Stimulated activated naive CD8-positive, alpha-beta T cell treated with anti-CD3 and anti-CD28 coated beads, Interleukin-15, amount 100 ng/mL, for 72 hours (primary cell): ENCODE results near the gene TBX10.
"Not testable (repeated sequence)": the region's sequence is repeated elsewhere in the genome, so short reads cannot be mapped to it uniquely, and the experiment has no call there.

Experiments
- ATAC-seq: fragments of 150-1000 bp; cut with Tn5 transposase; 2 replicates; pipeline ENCODE4 v1.10.0; 2021; ENCODE audit warnings: mild to moderate bottlenecking, moderate library complexity
- DNase-seq, 2 donors: peaks; one replicate each; pipeline ENCODE4 v3.0.0; 2021 to 2022
- H3K27ac Mint-ChIP-seq, 2 donors: one replicate each; pipeline ENCODE4 v1.8.0; 2022; ENCODE audit warnings: mild to moderate bottlenecking in 2 of 2, mixed read lengths in 2 of 2, moderate library complexity in 2 of 2
- H3K27me3 Mint-ChIP-seq: one replicate; pipeline ENCODE4 v1.8.0; 2022; ENCODE audit warnings: mixed read lengths
- H3K4me1 Mint-ChIP-seq: one replicate; pipeline ENCODE4 v1.8.0; 2022; ENCODE audit warnings: mild to moderate bottlenecking, mixed read lengths
- H3K4me3 Mint-ChIP-seq, 2 donors: one replicate each; pipeline ENCODE4 v1.8.0; 2022; ENCODE audit warnings: mild to moderate bottlenecking in 2 of 2, mixed read lengths in 2 of 2, moderate library complexity in 1 of 2
- H3K9me3 Mint-ChIP-seq, 2 donors: one replicate each; pipeline ENCODE4 v1.8.0; 2022; ENCODE audit warnings: mixed read lengths in 2 of 2

TBX10 gene

GRCh38 chr11:67666676-67667489 is 27.3 kb upstream of the TBX10 start:
- ATAC-seq, result peak; percentile 3
- H3K4me3 Mint-ChIP-seq, result no peak overlapping the region

GRCh38 chr11:67666303-67666645 is 26.7 kb upstream of the TBX10 start:
- Mint-ChIP-seq H3K27ac (peak overlapping the region; percentile 12 to 63), H3K9me3 (no peaks in the 10 kb centered on the region), H3K4me3 (no peak overlapping the region), H3K4me1 (no peaks in the 10 kb centered on the region), H3K27me3 (no peaks in the 10 kb centered on the region)
- DNase-seq, result no peak
- ATAC-seq, result peak; percentile 7

More at GRCh38 chr11:67666676-67667489, 27.3 kb upstream of the TBX10 start:
- no peak overlapping the region for H3K27ac Mint-ChIP-seq
- no peaks in the 10 kb centered on the region for H3K9me3 Mint-ChIP-seq
- H3K4me1 Mint-ChIP-seq, result no peaks in the 10 kb centered on the region
- DNase-seq, result no peak
- H3K27me3 Mint-ChIP-seq, result no peaks in the 10 kb centered on the region

DNA sequence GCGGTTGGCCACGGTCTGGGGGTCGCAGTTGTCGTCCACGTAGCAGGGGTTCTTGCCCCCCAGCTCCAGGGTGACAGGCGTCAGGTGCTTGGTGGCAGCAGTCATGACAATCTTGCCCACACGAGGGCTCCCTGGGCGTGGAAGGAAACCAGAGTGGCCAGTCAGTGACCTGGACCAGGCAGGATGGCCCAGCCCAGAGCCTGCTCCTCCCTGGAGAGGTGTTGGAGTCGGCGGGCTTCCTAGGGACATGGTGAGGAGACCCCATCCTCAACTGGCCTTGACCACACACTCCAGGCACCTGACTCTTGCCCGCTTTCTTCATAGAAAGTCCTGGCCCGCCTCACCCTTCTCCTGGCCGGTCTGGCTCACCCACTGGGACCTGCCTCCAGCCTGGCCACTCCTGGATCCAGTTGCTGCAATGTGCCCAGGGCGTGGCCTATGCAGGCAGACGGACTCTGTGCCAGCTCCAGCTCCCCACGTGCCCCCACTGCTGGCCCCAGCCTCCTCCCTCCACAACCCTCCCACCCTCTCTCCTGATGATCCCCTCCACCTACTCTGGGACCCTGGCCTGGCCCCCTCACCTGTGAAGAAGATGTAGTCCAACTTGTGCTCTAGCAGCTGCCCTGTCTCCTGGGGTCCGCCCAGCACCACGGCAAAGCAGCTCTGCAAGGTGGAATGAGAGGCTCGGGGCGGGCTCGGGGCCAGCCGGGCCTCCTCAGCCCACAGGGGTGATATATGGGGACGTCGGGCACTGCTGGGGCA is 26.2 kb upstream of the TBX10 start:
- ATAC-seq (peak; percentile 8), DNase-seq (no peak)
- Mint-ChIP-seq H3K4me1 (no peaks in the 10 kb centered on the region), H3K9me3 (no peaks in the 10 kb centered on the region), H3K4me3 (no peak overlapping the region), H3K27me3 (no peaks in the 10 kb centered on the region), H3K27ac (no peak overlapping the region)

DNA sequence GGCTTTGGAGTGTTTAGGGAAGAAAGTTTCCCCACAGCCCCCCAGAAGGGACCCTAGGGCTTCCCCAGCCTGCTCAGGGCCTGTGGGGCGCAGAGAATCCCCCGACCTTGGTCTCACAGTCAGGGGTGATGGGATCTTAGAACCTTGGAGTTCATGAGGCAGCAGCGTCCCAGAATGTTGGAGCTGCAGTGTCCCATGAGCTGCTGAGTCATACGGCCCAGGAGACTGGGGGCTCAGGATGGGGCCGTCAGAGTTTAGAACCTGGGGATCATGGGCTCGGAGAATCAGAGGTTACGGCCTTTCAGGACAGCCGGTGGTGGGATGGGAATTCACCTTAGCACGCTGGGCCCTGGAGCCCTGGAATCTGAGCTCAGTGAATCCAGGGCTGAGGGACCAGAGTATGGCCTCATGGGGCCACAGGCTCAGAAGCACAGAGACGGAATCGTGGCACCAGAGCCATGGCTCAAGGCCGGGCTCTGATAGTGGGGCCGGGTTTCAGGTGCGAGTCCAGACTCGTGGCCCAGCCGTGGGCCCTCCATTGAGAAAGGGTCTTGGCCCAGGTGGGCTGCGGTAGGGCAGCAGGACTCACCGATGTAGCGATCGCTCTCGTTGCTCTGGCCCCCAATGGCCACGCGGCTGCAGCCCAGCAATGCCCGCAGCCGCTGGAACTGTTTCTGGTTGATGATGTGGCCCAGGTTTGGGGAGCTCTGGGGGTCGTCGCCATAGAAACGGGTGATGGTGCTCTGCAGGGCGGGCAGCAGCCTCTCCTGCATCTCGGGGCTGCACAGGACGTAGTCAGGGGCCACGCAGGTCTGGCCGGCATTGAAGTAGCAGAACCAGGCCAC is 25.4 kb upstream of the TBX10 start:
- ATAC-seq (no peak), DNase-seq (no peak)
- Mint-ChIP-seq H3K9me3 (no peaks in the 10 kb centered on the region), H3K4me3 (no peak overlapping the region), H3K4me1 (no peaks in the 10 kb centered on the region), H3K27me3 (no peaks in the 10 kb centered on the region), H3K27ac (no peak overlapping the region)

GRCh38 chr11:67664213-67664585 is 24.6 kb upstream of the TBX10 start:
- Mint-ChIP-seq H3K27me3 (no peaks in the 10 kb centered on the region), H3K27ac (no peak overlapping the region), H3K4me3 (no peak overlapping the region), H3K4me1 (peaks cover 2% of the 10 kb centered on the region), H3K9me3 (no peaks in the 10 kb centered on the region)
- ATAC-seq (no peak), DNase-seq (no peak)

GRCh38 chr11:67663532-67664212 is 24.1 kb upstream of the TBX10 start:
- H3K27ac Mint-ChIP-seq, result no peak overlapping the region
- ATAC-seq, result no peak
- peaks cover 7% of the 10 kb centered on the region for H3K4me1 Mint-ChIP-seq

GRCh38 chr11:67662835-67663531 is 23.4 kb upstream of the TBX10 start:
- H3K4me1 Mint-ChIP-seq, result peaks cover 7% of the 10 kb centered on the region
- DNase-seq (no peak), ATAC-seq (no peak)
- no peaks in the 10 kb centered on the region for H3K27me3 Mint-ChIP-seq
- no peaks in the 10 kb centered on the region for H3K9me3 Mint-ChIP-seq
- no peak overlapping the region for H3K27ac Mint-ChIP-seq
- no peak overlapping the region for H3K4me3 Mint-ChIP-seq

More at GRCh38 chr11:67663532-67664212, 24.1 kb upstream of the TBX10 start:
- H3K27me3 Mint-ChIP-seq, result no peaks in the 10 kb centered on the region
- H3K4me3 Mint-ChIP-seq, result no peak overlapping the region
- DNase-seq, result no peak
- H3K9me3 Mint-ChIP-seq, result no peaks in the 10 kb centered on the region

DNA sequence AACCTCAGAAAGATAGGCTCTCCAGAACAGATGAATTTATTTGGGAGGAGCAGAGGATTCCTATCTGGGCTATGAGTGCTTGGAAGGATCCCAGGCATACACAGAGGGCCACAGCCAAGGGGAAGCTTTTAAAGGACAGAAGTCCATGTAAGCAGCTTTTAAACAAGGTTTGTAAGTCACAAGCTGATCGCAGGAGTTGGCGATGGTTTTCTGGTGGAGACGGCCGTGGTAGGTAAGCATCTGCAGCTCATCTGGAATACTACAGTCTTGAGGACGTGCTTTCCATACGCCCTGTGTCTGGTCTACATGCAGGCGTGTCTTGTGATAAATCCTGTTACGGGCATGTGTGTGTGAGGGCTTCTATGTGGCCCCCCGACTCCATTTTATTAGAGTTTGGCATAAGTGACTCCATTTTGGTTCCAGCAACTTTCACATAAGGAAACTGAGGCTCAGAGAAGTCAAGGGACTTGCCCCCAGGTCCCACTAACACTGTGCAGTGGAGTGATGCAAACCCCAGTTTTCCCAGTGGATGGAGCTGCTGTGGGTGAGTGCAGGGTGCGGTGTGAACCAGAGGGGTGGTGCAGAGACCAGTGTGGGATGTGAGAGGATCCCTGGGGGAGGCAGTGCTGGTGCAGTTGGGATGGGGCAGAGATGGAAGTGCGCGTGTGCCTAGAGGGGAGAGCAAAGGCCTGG is 22.7 kb upstream of the TBX10 start:
- H3K27me3 Mint-ChIP-seq, result no peaks in the 10 kb centered on the region
- DNase-seq (no peak), ATAC-seq (no peak)
- peak overlapping the region in 1 of 2 donors; percentile 8 for H3K27ac Mint-ChIP-seq
- H3K4me1 Mint-ChIP-seq, result peaks cover 7% of the 10 kb centered on the region
- no peak overlapping the region for H3K4me3 Mint-ChIP-seq
- no peaks in the 10 kb centered on the region for H3K9me3 Mint-ChIP-seq

- not testable (repeated sequence) for DNase-seq, H3K4me3 Mint-ChIP-seq, ATAC-seq, H3K9me3 Mint-ChIP-seq, H3K27ac Mint-ChIP-seq, H3K27me3 Mint-ChIP-seq, H3K4me1 Mint-ChIP-seq
Measured at GRCh38 chr11:67660752-67661151, 21.2 kb upstream of the TBX10 start.

GRCh38 chr11:67659651-67660165 is 20.1 kb upstream of the TBX10 start:
- not testable (repeated sequence) for H3K4me3 Mint-ChIP-seq, H3K4me1 Mint-ChIP-seq, H3K27me3 Mint-ChIP-seq, H3K27ac Mint-ChIP-seq, DNase-seq, ATAC-seq, H3K9me3 Mint-ChIP-seq

- Mint-ChIP-seq H3K27me3 (no peaks in the 10 kb centered on the region), H3K27ac (no peak overlapping the region), H3K4me3 (no peak overlapping the region), H3K9me3 (no peaks in the 10 kb centered on the region), H3K4me1 (peaks cover 7% of the 10 kb centered on the region)
- ATAC-seq (peak; percentile 31), DNase-seq (no peak)
Measured at GRCh38 chr11:67657300-67657699, 17.7 kb upstream of the TBX10 start.

GRCh38 chr11:67656278-67656922 is 16.8 kb upstream of the TBX10 start:
- Mint-ChIP-seq H3K4me3 (no peak overlapping the region), H3K4me1 (peaks cover 7% of the 10 kb centered on the region), H3K27ac (no peak overlapping the region), H3K9me3 (no peaks in the 10 kb centered on the region), H3K27me3 (no peaks in the 10 kb centered on the region)
- DNase-seq, result no peak
- ATAC-seq, result peak; percentile 55

GRCh38 chr11:67654225-67654624 is 14.7 kb upstream of the TBX10 start:
- H3K27me3 Mint-ChIP-seq, result no peaks in the 10 kb centered on the region
- ATAC-seq (no peak), DNase-seq (no peak)
- H3K27ac Mint-ChIP-seq, result no peak overlapping the region
- no peak overlapping the region for H3K4me3 Mint-ChIP-seq
- H3K9me3 Mint-ChIP-seq, result no peaks in the 10 kb centered on the region
- peaks cover 23% of the 10 kb centered on the region for H3K4me1 Mint-ChIP-seq
